ENCODE data around the gene SCFD1.

Gene SCFD1

GRCh38 chr14:30621354-30621939, 672 bp upstream of the SCFD1 start:
- no peaks in the 10 kb centered on the region for H3K9me2 ChIP-seq (replicated peaks; ENCODE audit: insufficient read depth, low read length)
- TF ChIP-seq CTCF (IDR thresholded peaks at IDR 0.05; ENCODE audit: insufficient read depth, low read length, poor library complexity, severe bottlenecking) (no peak), EZH2phosphoT487 (conservative IDR thresholded peaks at IDR 0.05; ENCODE audit: low read length) (no peak)
- peak overlapping the region; percentile 98 for H3K4me2 ChIP-seq (ENCODE audit: low read depth, low read length, poor library complexity, severe bottlenecking)
- peaks cover 41% of the 10 kb centered on the region for H3K79me2 ChIP-seq (ENCODE audit: insufficient read depth, low read length)
- H4K20me1 ChIP-seq (ENCODE audit: low read depth, low read length) = no peaks in the 10 kb centered on the region; the same call in 1 of the 2 replicates
- H2AFZ ChIP-seq (ENCODE audit: low read depth, low read length, severe bottlenecking) = peak overlapping the region; percentile 68
- no peaks in the 10 kb centered on the region for H3K27me3 ChIP-seq (ENCODE audit: low read length)
- peak overlapping the region; percentile 74 for H3K9ac ChIP-seq (ENCODE audit: low read length)
- H3K36me3 ChIP-seq (ENCODE audit: low read length) = peaks cover 12% of the 10 kb centered on the region
- H3F3A ChIP-seq (ENCODE audit: insufficient read depth) = peaks cover 24% of the 10 kb centered on the region
- H3K4me3 ChIP-seq (ENCODE audit: insufficient read depth, low read length, poor library complexity, severe bottlenecking) = peak overlapping the region; percentile 76
- peak overlapping the region; percentile 73 for H3K27ac ChIP-seq (ENCODE audit: low read depth, low read length)
- H3K9me3 ChIP-seq (ENCODE audit: insufficient read depth, low read length) = no peaks in the 10 kb centered on the region

- no peaks in the 10 kb centered on the region; the same call in 1 of the 2 replicates for H3K36me3 ChIP-seq (ENCODE audit: low read length)
- H3K9me2 ChIP-seq (replicated peaks; ENCODE audit: insufficient read depth, low read length) = no peaks in the 10 kb centered on the region
- H3K4me3 ChIP-seq (ENCODE audit: insufficient read depth, low read length, poor library complexity, severe bottlenecking) = peak overlapping the region; percentile 76
- H3K79me2 ChIP-seq (ENCODE audit: insufficient read depth, low read length) = peaks cover 62% of the 10 kb centered on the region
- peaks cover 17% of the 10 kb centered on the region for H3F3A ChIP-seq (ENCODE audit: insufficient read depth)
- no peaks in the 10 kb centered on the region for H3K9me3 ChIP-seq (ENCODE audit: insufficient read depth, low read length)
- no peak overlapping the region for H3K27ac ChIP-seq (ENCODE audit: low read depth, low read length)
- peak overlapping the region; percentile 98 for H3K4me2 ChIP-seq (ENCODE audit: low read depth, low read length, poor library complexity, severe bottlenecking)
- peaks cover 3% of the 10 kb centered on the region for H4K20me1 ChIP-seq (ENCODE audit: low read depth, low read length)
- no peaks in the 10 kb centered on the region for H3K27me3 ChIP-seq (ENCODE audit: low read length)
- no peak overlapping the region for H2AFZ ChIP-seq (ENCODE audit: low read depth, low read length, severe bottlenecking)
- no peak for TF ChIP-seq EZH2phosphoT487 (conservative IDR thresholded peaks at IDR 0.05; ENCODE audit: low read length)
- TF ChIP-seq CTCF (IDR thresholded peaks at IDR 0.05; ENCODE audit: insufficient read depth, low read length, poor library complexity, severe bottlenecking) = no peak
- peak overlapping the region; percentile 74 for H3K9ac ChIP-seq (ENCODE audit: low read length)
Observed at GRCh38 chr14:30623412-30624131, 1.5 kb downstream of the SCFD1 start.

GRCh38 chr14:30624132-30624423, 2.0 kb downstream of the SCFD1 start:
- no peak for TF ChIP-seq EZH2phosphoT487 (conservative IDR thresholded peaks at IDR 0.05; ENCODE audit: low read length)
- no peak for TF ChIP-seq CTCF (IDR thresholded peaks at IDR 0.05; ENCODE audit: insufficient read depth, low read length, poor library complexity, severe bottlenecking)
- H3F3A ChIP-seq (ENCODE audit: insufficient read depth) = peaks cover 12% of the 10 kb centered on the region
- peaks cover 3% of the 10 kb centered on the region for H4K20me1 ChIP-seq (ENCODE audit: low read depth, low read length)
- no peaks in the 10 kb centered on the region for H3K9me2 ChIP-seq (replicated peaks; ENCODE audit: insufficient read depth, low read length)
- no peak overlapping the region for H3K4me3 ChIP-seq (ENCODE audit: insufficient read depth, low read length, poor library complexity, severe bottlenecking)
- H3K4me2 ChIP-seq (ENCODE audit: low read depth, low read length, poor library complexity, severe bottlenecking) = peak overlapping the region; percentile 98
- H3K27ac ChIP-seq (ENCODE audit: low read depth, low read length) = no peak overlapping the region
- H3K36me3 ChIP-seq (ENCODE audit: low read length) = no peaks in the 10 kb centered on the region; the same call in 1 of the 2 replicates
- H3K79me2 ChIP-seq (ENCODE audit: insufficient read depth, low read length) = peaks cover 67% of the 10 kb centered on the region
- H3K27me3 ChIP-seq (ENCODE audit: low read length) = no peaks in the 10 kb centered on the region
- no peaks in the 10 kb centered on the region for H3K9me3 ChIP-seq (ENCODE audit: insufficient read depth, low read length)
- no peak overlapping the region for H3K9ac ChIP-seq (ENCODE audit: low read length)
- no peak overlapping the region for H2AFZ ChIP-seq (ENCODE audit: low read depth, low read length, severe bottlenecking)
